ENCODE data around the gene PNCK. TPM values are rescaled to one million over a fixed set of nuclear protein-coding genes. Genes with fewer than 3 reads are reported as not detected.

PNCK gene
- total and polyA plus RNA-seq, 5 donors from 2014 or later = 0.54 TPM; not detected in 4

DNA sequence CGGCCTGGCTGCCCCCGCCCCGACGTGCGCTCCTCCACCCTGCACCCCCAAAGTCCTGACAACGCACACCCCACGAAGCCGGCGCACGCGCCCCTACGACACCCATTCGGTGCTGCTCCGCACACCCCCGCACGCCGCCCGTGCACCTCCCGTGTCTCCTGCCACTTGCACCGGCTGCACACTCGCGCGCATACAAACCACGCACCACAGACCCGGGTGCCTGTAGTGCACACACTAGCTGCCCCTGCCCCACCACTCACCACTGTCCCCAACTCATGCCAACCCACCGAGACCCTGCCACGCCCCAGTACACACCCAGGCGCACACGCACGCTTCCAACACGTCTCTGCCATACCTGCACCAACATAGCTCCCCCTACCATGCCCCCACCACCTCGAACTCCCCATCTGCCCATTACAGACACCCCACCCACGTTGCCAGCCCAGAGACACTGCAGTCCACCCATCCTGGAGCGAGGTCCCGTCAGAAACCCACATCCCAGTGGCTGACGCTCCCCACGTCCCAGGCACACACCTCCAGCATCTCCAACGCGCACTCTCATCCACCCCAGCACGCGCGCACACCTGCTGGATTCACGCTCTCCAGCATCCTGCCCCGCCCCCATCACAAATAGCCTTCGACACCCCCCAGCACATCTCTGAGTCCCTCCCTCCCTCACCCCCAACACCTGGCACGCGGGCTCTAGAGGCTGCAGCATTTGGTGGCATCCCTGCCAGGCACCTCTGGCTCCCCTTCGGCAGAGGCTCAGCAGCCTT is 30.8 kb downstream of the PNCK start:
- no peaks in the 10 kb centered on the region for H3K36me3 Mint-ChIP-seq
- Histone ChIP-seq H3K36me3 (ENCODE audit: control insufficient read depth, insufficient read depth, low read length) (no peaks in the 10 kb centered on the region), H3K27me3 (ENCODE audit: control insufficient read depth, insufficient read depth, low read length) (peaks cover 2% of the 10 kb centered on the region), H3K27ac (ENCODE audit: insufficient read depth, low read length, poor library complexity, severe bottlenecking) (no peak overlapping the region), H3K9me3 (ENCODE audit: control insufficient read depth in 2 of 2, low read length in 2 of 2) (no peaks in the 10 kb centered on the region), H3K4me1 (ENCODE audit: control insufficient read depth, insufficient read depth, low read length, poor library complexity, severe bottlenecking) (peaks cover 6% of the 10 kb centered on the region), H3K4me3 (ENCODE audit: low read depth, low read length) (no peak overlapping the region)
- no peaks in the 10 kb centered on the region for H3K9me3 Mint-ChIP-seq
- DNase-seq = no peak
- H3K27ac Mint-ChIP-seq = no peak overlapping the region
- no peak for ATAC-seq (ENCODE audit: low read depth in 2 of 2)
- H3K27me3 Mint-ChIP-seq = peaks cover 23% of the 10 kb centered on the region
- H3K4me3 Mint-ChIP-seq = peak overlapping the region in 1 of 4 donors; percentile 41
- peaks cover 0 to 11% (median 0%) of the 10 kb centered on the region in 4 donors for H3K4me1 Mint-ChIP-seq

GRCh38 chrX:153642051-153642654 is 31.5 kb downstream of the PNCK start:
- Mint-ChIP-seq H3K27me3 (peaks cover 23% of the 10 kb centered on the region), H3K9me3 (no peaks in the 10 kb centered on the region), H3K36me3 (no peaks in the 10 kb centered on the region), H3K27ac (no peak overlapping the region), H3K4me3 (no peak overlapping the region), H3K4me1 (peaks cover 0 to 11% (median 0%) of the 10 kb centered on the region in 4 donors)
- no peaks in the 10 kb centered on the region for H3K9me3 ChIP-seq (ENCODE audit: control insufficient read depth in 2 of 2, low read length in 2 of 2)
- ATAC-seq (ENCODE audit: low read depth in 2 of 2) (no peak), DNase-seq (no peak)
- H3K36me3 ChIP-seq (ENCODE audit: control insufficient read depth, insufficient read depth, low read length) = no peaks in the 10 kb centered on the region
- H3K4me1 ChIP-seq (ENCODE audit: control insufficient read depth, insufficient read depth, low read length, poor library complexity, severe bottlenecking) = peaks cover 6% of the 10 kb centered on the region
- H3K27me3 ChIP-seq (ENCODE audit: control insufficient read depth, insufficient read depth, low read length) = peaks cover 2% of the 10 kb centered on the region
- H3K27ac ChIP-seq (ENCODE audit: insufficient read depth, low read length, poor library complexity, severe bottlenecking) = no peak overlapping the region
- H3K4me3 ChIP-seq (ENCODE audit: low read depth, low read length) = no peak overlapping the region

GRCh38 chrX:153641627-153642026 is 32.0 kb downstream of the PNCK start:
- Mint-ChIP-seq H3K27me3 (peaks cover 23% of the 10 kb centered on the region), H3K9me3 (no peaks in the 10 kb centered on the region), H3K4me1 (peaks cover 0 to 11% (median 0%) of the 10 kb centered on the region in 4 donors), H3K4me3 (no peak overlapping the region), H3K27ac (no peak overlapping the region), H3K36me3 (no peaks in the 10 kb centered on the region)
- Histone ChIP-seq H3K36me3 (ENCODE audit: control insufficient read depth, insufficient read depth, low read length) (no peaks in the 10 kb centered on the region), H3K9me3 (ENCODE audit: control insufficient read depth in 2 of 2, low read length in 2 of 2) (no peaks in the 10 kb centered on the region), H3K27me3 (ENCODE audit: control insufficient read depth, insufficient read depth, low read length) (peaks cover 2% of the 10 kb centered on the region), H3K4me3 (ENCODE audit: low read depth, low read length) (no peak overlapping the region), H3K27ac (ENCODE audit: insufficient read depth, low read length, poor library complexity, severe bottlenecking) (no peak overlapping the region), H3K4me1 (ENCODE audit: control insufficient read depth, insufficient read depth, low read length, poor library complexity, severe bottlenecking) (peaks cover 6% of the 10 kb centered on the region)
- DNase-seq (no peak), ATAC-seq (ENCODE audit: low read depth in 2 of 2) (no peak)

DNA sequence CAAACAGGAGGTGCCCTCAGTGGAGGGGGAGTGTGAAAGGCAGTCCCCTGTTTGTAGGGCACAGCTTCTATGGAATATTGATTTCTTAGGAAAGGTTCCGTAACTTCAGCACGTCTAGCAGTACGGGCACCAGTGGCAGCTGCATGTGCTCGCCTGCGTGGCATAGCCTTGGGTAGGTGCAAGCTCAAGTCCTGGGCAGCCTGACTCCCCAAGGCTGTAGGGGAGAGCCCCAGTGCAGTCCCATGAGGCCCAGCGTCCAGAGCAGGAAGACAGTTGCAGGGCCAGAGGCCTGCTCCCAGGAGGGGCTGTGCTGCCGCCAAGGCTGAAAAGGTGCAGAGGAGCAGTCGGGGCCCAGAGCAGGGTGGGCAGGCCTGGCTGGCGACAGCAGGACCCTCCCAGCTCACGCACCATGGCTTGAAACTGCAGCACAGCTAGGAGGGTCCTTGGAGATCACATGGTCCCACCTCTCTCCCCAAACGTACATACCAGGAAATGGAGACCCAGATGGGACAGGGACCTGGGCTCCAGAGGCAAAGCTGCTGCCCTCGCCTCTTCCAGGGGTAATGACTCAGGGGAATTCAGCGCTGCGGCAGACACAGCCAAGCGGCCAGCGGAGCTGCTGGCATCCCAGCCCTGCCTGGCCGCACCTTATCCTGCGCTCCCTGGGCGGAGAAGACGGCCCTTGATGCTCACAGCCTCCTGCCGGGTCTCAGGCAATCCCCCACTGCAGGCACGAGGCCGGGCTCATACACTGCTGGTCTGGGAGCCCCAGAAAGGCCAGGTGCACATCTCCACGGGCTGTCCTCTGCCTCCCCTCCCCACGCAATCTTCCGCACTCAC is 32.7 kb downstream of the PNCK start:
- no peaks in the 10 kb centered on the region for H3K9me3 Mint-ChIP-seq
- peaks cover 21% of the 10 kb centered on the region for H3K27me3 Mint-ChIP-seq
- DNase-seq (no peak), ATAC-seq (ENCODE audit: low read depth in 2 of 2) (no peak)
- Histone ChIP-seq H3K27me3 (ENCODE audit: control insufficient read depth, insufficient read depth, low read length) (peaks cover 2% of the 10 kb centered on the region), H3K9me3 (ENCODE audit: control insufficient read depth in 2 of 2, low read length in 2 of 2) (no peaks in the 10 kb centered on the region), H3K27ac (ENCODE audit: insufficient read depth, low read length, poor library complexity, severe bottlenecking) (no peak overlapping the region), H3K4me1 (ENCODE audit: control insufficient read depth, insufficient read depth, low read length, poor library complexity, severe bottlenecking) (peaks cover 6% of the 10 kb centered on the region), H3K36me3 (ENCODE audit: control insufficient read depth, insufficient read depth, low read length) (no peaks in the 10 kb centered on the region), H3K4me3 (ENCODE audit: low read depth, low read length) (no peak overlapping the region)
- no peak overlapping the region for H3K4me3 Mint-ChIP-seq
- no peak overlapping the region for H3K27ac Mint-ChIP-seq
- peaks cover 0 to 11% (median 0%) of the 10 kb centered on the region in 4 donors for H3K4me1 Mint-ChIP-seq
- H3K36me3 Mint-ChIP-seq = no peaks in the 10 kb centered on the region

GRCh38 chrX:153640045-153640686 is 33.4 kb downstream of the PNCK start:
- ATAC-seq (ENCODE audit: low read depth in 2 of 2) (no peak), DNase-seq (no peak)
- Mint-ChIP-seq H3K9me3 (no peaks in the 10 kb centered on the region), H3K36me3 (no peaks in the 10 kb centered on the region), H3K27ac (no peak overlapping the region), H3K4me3 (no peak overlapping the region), H3K27me3 (peaks cover 14% of the 10 kb centered on the region), H3K4me1 (peaks cover 0 to 11% (median 0%) of the 10 kb centered on the region in 4 donors)
- H3K4me3 ChIP-seq (ENCODE audit: low read depth, low read length) = no peak overlapping the region
- peaks cover 6% of the 10 kb centered on the region for H3K4me1 ChIP-seq (ENCODE audit: control insufficient read depth, insufficient read depth, low read length, poor library complexity, severe bottlenecking)
- no peaks in the 10 kb centered on the region for H3K36me3 ChIP-seq (ENCODE audit: control insufficient read depth, insufficient read depth, low read length)
- no peak overlapping the region for H3K27ac ChIP-seq (ENCODE audit: insufficient read depth, low read length, poor library complexity, severe bottlenecking)
- H3K27me3 ChIP-seq (ENCODE audit: control insufficient read depth, insufficient read depth, low read length) = peaks cover 2% of the 10 kb centered on the region
- H3K9me3 ChIP-seq (ENCODE audit: control insufficient read depth in 2 of 2, low read length in 2 of 2) = no peaks in the 10 kb centered on the region

DNA sequence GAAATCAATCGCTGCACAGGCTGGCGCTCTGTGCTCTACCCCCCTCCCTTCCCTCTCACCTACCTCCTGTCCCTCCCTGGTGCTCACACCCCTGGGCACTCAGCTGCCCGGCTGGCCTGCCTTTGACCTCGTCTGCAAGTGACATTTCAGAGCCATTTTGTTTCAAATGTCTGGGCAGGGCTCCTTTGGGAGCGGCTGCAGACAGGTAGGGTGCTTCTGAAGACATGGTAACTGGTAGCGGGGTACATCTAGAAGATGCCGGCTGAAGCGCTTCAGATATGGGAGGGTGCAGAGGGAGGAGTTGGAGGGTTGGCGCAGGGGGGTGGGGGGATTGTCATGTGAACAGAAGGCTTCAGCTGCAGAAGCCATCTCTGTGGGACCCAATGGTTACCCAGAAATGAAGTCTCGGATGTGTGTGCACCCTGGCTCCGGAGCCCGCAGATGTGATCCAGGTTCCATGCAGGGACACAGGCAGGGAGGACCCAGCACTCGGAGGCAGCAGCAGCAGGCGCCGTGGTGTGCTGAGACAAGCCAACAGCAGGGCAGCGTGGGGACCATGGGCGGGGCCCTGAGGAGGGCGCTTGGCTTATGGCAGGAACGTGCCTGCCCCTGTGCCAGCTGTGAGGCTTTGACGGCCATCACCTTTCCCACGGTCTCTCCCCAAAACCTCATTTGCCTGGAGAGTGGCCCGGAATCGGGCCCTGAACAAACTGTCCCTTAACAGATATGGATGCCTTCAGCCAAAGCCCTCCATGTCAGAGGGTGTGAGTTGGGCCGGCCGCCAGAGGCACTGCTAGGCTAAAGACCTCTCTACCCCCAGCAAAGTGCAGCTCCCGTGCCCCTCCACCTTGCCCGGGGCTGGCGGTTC is 34.2 kb downstream of the PNCK start:
- Histone ChIP-seq H3K4me1 (ENCODE audit: control insufficient read depth, insufficient read depth, low read length, poor library complexity, severe bottlenecking) (peaks cover 6% of the 10 kb centered on the region), H3K27me3 (ENCODE audit: control insufficient read depth, insufficient read depth, low read length) (peaks cover 2% of the 10 kb centered on the region), H3K27ac (ENCODE audit: insufficient read depth, low read length, poor library complexity, severe bottlenecking) (no peak overlapping the region), H3K36me3 (ENCODE audit: control insufficient read depth, insufficient read depth, low read length) (no peaks in the 10 kb centered on the region), H3K4me3 (ENCODE audit: low read depth, low read length) (no peak overlapping the region), H3K9me3 (ENCODE audit: control insufficient read depth in 2 of 2, low read length in 2 of 2) (no peaks in the 10 kb centered on the region)
- Mint-ChIP-seq H3K27ac (no peak overlapping the region), H3K27me3 (peaks cover 12% of the 10 kb centered on the region), H3K36me3 (no peaks in the 10 kb centered on the region), H3K4me3 (no peak overlapping the region), H3K9me3 (no peaks in the 10 kb centered on the region), H3K4me1 (peaks cover 0 to 11% (median 0%) of the 10 kb centered on the region in 4 donors)
- ATAC-seq (ENCODE audit: low read depth in 2 of 2) (no peak), DNase-seq (no peak)

All from CD4-positive, CD25-positive, alpha-beta regulatory T cell (primary cell).